ENCODE measurements around the gene C3. TPM values are rescaled to one million over a fixed set of nuclear protein-coding genes. Genes with fewer than 3 reads are reported as not detected.

Gene C3
- total RNA-seq, 1 experiment from 2014 or later, result 7.0 TPM

- Histone ChIP-seq H3K9ac (ENCODE audit: low read length) (no peak overlapping the region), H3K4me2 (ENCODE audit: low read length) (no peak overlapping the region), H4K20me1 (ENCODE audit: insufficient read depth) (no peaks in the 10 kb centered on the region), H3K4me3 (replicated peaks in 1 of 2; ENCODE audit: low read depth in 1 of 2, low read length in 2 of 2) (no peak overlapping the region), H3K9me3 (ENCODE audit: control insufficient read depth in 1 of 2, insufficient read depth in 1 of 2, low read depth in 1 of 2, low read length in 2 of 2) (no peaks in the 10 kb centered on the region), H3K36me3 (ENCODE audit: control insufficient read depth in 1 of 2, insufficient read depth in 2 of 2, low read length in 2 of 2) (no peaks in the 10 kb centered on the region), H3K27me3 (ENCODE audit: insufficient read depth, low read length) (no peaks in the 10 kb centered on the region; the same call in 1 of the 2 replicates), H3K27ac (ENCODE audit: low read depth, low read length) (no peak overlapping the region), H3K4me1 (ENCODE audit: control insufficient read depth in 1 of 2, insufficient read depth in 2 of 2, low read length in 2 of 2) (no peaks in the 10 kb centered on the region), H3K9me2 (ENCODE audit: insufficient read depth) (no peaks in the 10 kb centered on the region), H3K79me2 (ENCODE audit: insufficient read depth, low read length) (no peaks in the 10 kb centered on the region), H2AFZ (ENCODE audit: low read depth, low read length, poor library complexity, severe bottlenecking) (no peak overlapping the region)
- DNase-seq (ENCODE audit: low read depth, low spot score) (no peak), ATAC-seq (no peak)
- CTCF ChIA-PET, result no interaction called here
- TF ChIP-seq CEBPB (IDR thresholded peaks at IDR 0.05; ENCODE audit: low read depth) (no peak), RAD21 (IDR thresholded peaks at IDR 0.05; ENCODE audit: low read depth) (no peak), YY1 (IDR thresholded peaks at IDR 0.05; ENCODE audit: extremely low read depth, insufficient replicate concordance, low read depth, low read length) (no peak), ATF3 (IDR thresholded peaks at IDR 0.05) (no peak), ZNF274 (IDR thresholded peaks at IDR 0.05; ENCODE audit: low read depth, low read length) (no peak), CTCF (IDR thresholded peaks at IDR 0.05 in 2 of 3, conservative IDR thresholded peaks at IDR 0.05 in 1 of 3; ENCODE audit: borderline replicate concordance in 1 of 3, insufficient read depth in 1 of 3, low read depth in 2 of 3, low read length in 2 of 3) (no peak), REST (IDR thresholded peaks at IDR 0.05; ENCODE audit: low read depth) (no peak), POLR2A (IDR thresholded peaks at IDR 0.05; ENCODE audit: borderline replicate concordance, extremely low read depth, insufficient read depth, insufficient read length) (no peak), CBX3 (IDR thresholded peaks at IDR 0.05; ENCODE audit: low read depth) (no peak), JUND (IDR thresholded peaks at IDR 0.05) (no peak), EZH2phosphoT487 (IDR thresholded peaks at IDR 0.05; ENCODE audit: borderline replicate concordance) (no peak), ELF1 (IDR thresholded peaks at IDR 0.05; ENCODE audit: borderline replicate concordance, low read depth) (no peak), FOSL1 (IDR thresholded peaks at IDR 0.05; ENCODE audit: low read depth) (no peak), ZFX (IDR thresholded peaks at IDR 0.05) (no peak), TCF7L2 (IDR thresholded peaks at IDR 0.05; ENCODE audit: borderline replicate concordance, extremely low read depth, insufficient read depth, insufficient read length) (no peak), MAX (IDR thresholded peaks at IDR 0.05) (no peak), SRF (IDR thresholded peaks at IDR 0.05; ENCODE audit: low read depth) (no peak), POLR2AphosphoS5 (IDR thresholded peaks at IDR 0.05; ENCODE audit: low read depth, low read length) (no peak)
- no TSS peak for BruUV-seq (replicated peaks)
- intact Hi-C loops (cut with micrococcal nuclease), result no loop called here
- POLR2A ChIA-PET, result no interaction called here
- RAD21 ChIA-PET (ENCODE audit: low non-redundant PET in 1 of 2, low total read pairs in 2 of 2, uncharacterized antibody in 2 of 2, unreplicated experiment in 2 of 2), result no interaction called here
Observed at GRCh38 chr19:6705931-6706632, 14.4 kb downstream of the C3 start.
